Neural progenitor cell (in vitro differentiated cells): Measurements from ENCODE around the gene MYH9. TPM values are rescaled to one million over a fixed set of nuclear protein-coding genes. Genes with fewer than 3 reads are reported as not detected.

Experiments
- DNase-seq: peaks from one replicate; pipeline ENCODE4 v3.0.0-alpha.2; 2016; ENCODE audit warnings: low spot score
- H2AFZ ChIP-seq: fragments of 200-600 bp; sonication (generic); replicated peaks from 2 replicates; pipeline ENCODE4 v1.6.1; 2016; ENCODE audit warnings: antibody characterized with exemption
- H3F3A ChIP-seq: fragments of 200-600 bp; sonication (generic); 2 replicates; pipeline ENCODE4 v1.6.1; 2016; ENCODE audit warnings: antibody characterized with exemption, low read depth
- H3K27ac ChIP-seq: fragments of 200-600 bp; sonication (generic); 2 replicates; pipeline ENCODE4 v1.5.1; 2016; ENCODE audit warnings: mild to moderate bottlenecking
- H3K27me3 ChIP-seq: fragments of 200-600 bp; sonication (generic); 2 replicates; pipeline ENCODE4 v1.6.1; 2016; ENCODE audit warnings: mild to moderate bottlenecking, moderate library complexity
- H3K36me3 ChIP-seq: fragments of 200-600 bp; sonication (generic); 2 replicates; pipeline ENCODE4 v1.5.1; 2016
- H3K4me1 ChIP-seq: fragments of 200-600 bp; sonication (generic); 2 replicates; pipeline ENCODE4 v1.6.1; 2016; ENCODE audit warnings: mixed run types
- H3K4me2 ChIP-seq: fragments of 200-600 bp; sonication (generic); 2 replicates; pipeline ENCODE4 v1.6.1; 2016
- H3K4me3 ChIP-seq: fragments of 200-600 bp; sonication (generic); 2 replicates; pipeline ENCODE4 v1.5.1; 2016
- H3K79me2 ChIP-seq: fragments of 200-600 bp; sonication (generic); 2 replicates; pipeline ENCODE4 v1.6.1; 2016; ENCODE audit warnings: low read depth
- H3K9ac ChIP-seq: fragments of 200-600 bp; sonication (generic); 2 replicates; pipeline ENCODE4 v1.6.1; 2016
- H3K9me3 ChIP-seq: fragments of 200-600 bp; sonication (generic); 2 replicates; pipeline ENCODE4 v1.5.1; 2016; ENCODE audit warnings: low read depth
- H4K20me1 ChIP-seq: fragments of 200-600 bp; sonication (generic); 2 replicates; pipeline ENCODE4 v1.6.1; 2016; ENCODE audit warnings: low read depth
- H3K27ac Mint-ChIP-seq: 3 replicates; pipeline ENCODE4 v1.8.0; 2021; ENCODE audit warnings: mixed read lengths
- H3K27me3 Mint-ChIP-seq: 2 replicates; pipeline ENCODE4 v1.8.0; 2022; ENCODE audit warnings: low read depth, mild to moderate bottlenecking, inconsistent platforms, moderate library complexity, mixed read lengths; ENCODE audit not compliant: insufficient read depth
- H3K36me3 Mint-ChIP-seq: 3 replicates; pipeline ENCODE4 v1.8.0; 2021; ENCODE audit warnings: mixed read lengths
- H3K4me1 Mint-ChIP-seq: 3 replicates; pipeline ENCODE4 v1.8.0; 2021; ENCODE audit warnings: mixed read lengths
- H3K4me3 Mint-ChIP-seq: 3 replicates; pipeline ENCODE4 v1.8.0; 2021; ENCODE audit warnings: mild to moderate bottlenecking, moderate library complexity, mixed read lengths
- H3K9me3 Mint-ChIP-seq: 3 replicates; pipeline ENCODE4 v1.8.0; 2020; ENCODE audit warnings: mixed read lengths
- EZH2 ChIP-seq: fragments of 200-600 bp; sonication (generic); IDR thresholded peaks from 2 replicates; pipeline ENCODE4 v1.6.1; 2017; ENCODE audit warnings: antibody characterized with exemption, mild to moderate bottlenecking, moderate library complexity
- EZH2phosphoT487 ChIP-seq: fragments of 200-600 bp; sonication (generic); IDR thresholded peaks from 2 replicates; pipeline ENCODE4 v1.6.1; 2017; ENCODE audit warnings: antibody characterized with exemption
- total RNA-seq: library from RNA; depleted of rRNA; stranded (reverse); fragments of >200 nt; gene quantifications from 2 replicates; pipeline ENCODE4 v1.2.3, GENCODE V29; 2015; ENCODE audit warnings: low replicate concordance
- TF ChIP-seq, protein P1 (sequence below): fragments of 200-600 bp; sonication (generic); IDR thresholded peaks from 2 replicates; pipeline ENCODE4 v1.5.1; 2017; ENCODE audit warnings: antibody characterized with exemption, mild to moderate bottlenecking

The MYH9 gene
- total RNA-seq, 1 donor from 2014 or later: 77.2 TPM

DNA sequence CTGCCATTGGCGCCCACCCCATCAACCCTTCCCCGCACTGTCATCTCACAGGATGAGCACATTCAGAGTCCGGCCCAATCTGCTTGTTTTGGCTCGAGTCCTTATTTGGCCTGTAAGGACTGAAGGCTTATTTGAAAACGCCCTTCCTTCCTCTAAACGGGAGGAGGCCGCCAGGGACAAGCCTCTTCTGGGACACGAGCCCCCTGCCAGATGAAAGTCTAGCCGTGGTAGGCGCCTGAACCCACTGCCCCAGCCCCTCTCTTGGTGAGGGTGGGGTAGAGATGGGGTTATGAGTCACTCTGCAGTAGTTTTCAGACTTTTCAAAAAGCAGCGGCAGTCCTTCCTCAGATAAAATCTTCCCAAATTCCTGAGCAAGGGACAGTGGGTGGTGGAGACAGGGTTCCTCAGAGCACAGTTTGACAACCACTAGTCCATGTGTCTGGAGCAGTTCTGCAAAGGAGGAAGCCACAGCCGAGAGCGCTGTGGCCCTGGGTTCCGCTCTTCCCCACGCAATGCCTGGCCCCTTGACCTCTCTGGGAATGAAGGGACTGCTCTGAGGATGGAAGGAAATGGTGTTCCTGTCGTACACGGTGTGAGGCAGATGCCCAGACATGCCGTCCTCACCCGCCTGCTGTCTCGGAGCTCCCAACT is 57.0 kb downstream of the MYH9 start:
- Histone ChIP-seq H3K4me1 (peaks cover 53% of the 10 kb centered on the region), H4K20me1 (peaks cover 17% of the 10 kb centered on the region)
- peaks cover 90% of the 10 kb centered on the region for H3K4me1 Mint-ChIP-seq

DNA sequence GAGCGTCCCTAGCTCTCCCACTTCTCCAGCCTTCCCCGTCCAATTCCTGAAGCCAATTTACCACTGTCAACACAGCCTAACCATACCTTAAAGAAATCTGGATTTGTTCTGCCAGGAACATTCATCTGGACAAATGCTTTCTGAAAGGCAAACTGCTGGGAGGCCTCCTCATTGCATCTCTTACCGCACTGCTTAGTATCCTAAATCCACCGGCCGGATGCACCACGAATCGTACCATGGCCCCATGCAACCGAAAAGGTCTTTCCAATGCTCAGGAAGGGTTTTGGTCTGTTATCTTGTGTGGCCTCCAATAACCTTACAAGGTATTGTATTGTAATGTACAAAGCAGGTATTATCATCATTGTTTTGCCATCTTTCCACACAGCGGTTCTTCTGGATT is 57.6 kb downstream of the MYH9 start:
- Mint-ChIP-seq H3K27me3 (peaks cover 8% of the 10 kb centered on the region), H3K36me3 (peaks cover 29% of the 10 kb centered on the region), H3K4me3 (peak overlapping the region; percentile 79), H3K4me1 (peaks cover 85% of the 10 kb centered on the region), H3K27ac (peak overlapping the region; percentile 100), H3K9me3 (no peaks in the 10 kb centered on the region)
- Histone ChIP-seq H2AFZ (no peak overlapping the region), H3K9ac (no peak overlapping the region), H3F3A (peaks cover 33% of the 10 kb centered on the region), H3K36me3 (no peaks in the 10 kb centered on the region), H4K20me1 (peaks cover 11% of the 10 kb centered on the region), H3K4me2 (peak overlapping the region; percentile 25), H3K9me3 (no peaks in the 10 kb centered on the region), H3K27me3 (no peaks in the 10 kb centered on the region), H3K4me3 (no peak overlapping the region), H3K79me2 (peaks cover 60% of the 10 kb centered on the region), H3K4me1 (peaks cover 46% of the 10 kb centered on the region), H3K27ac (peak overlapping the region; percentile 99)
- DNase-seq: no peak
- TF ChIP-seq EZH2phosphoT487: no peak
- TF ChIP-seq EZH2: no peak

More for the DNA sequence above, 57.0 kb downstream of the MYH9 start:
- Histone ChIP-seq H3K36me3 (no peaks in the 10 kb centered on the region), H3K27me3 (no peaks in the 10 kb centered on the region), H3K4me3 (no peak overlapping the region), H3F3A (peaks cover 38% of the 10 kb centered on the region), H3K27ac (peak overlapping the region; percentile 99), H3K79me2 (peaks cover 64% of the 10 kb centered on the region), H3K4me2 (no peak overlapping the region), H3K9ac (no peak overlapping the region), H2AFZ (no peak overlapping the region), H3K9me3 (no peaks in the 10 kb centered on the region)
- Mint-ChIP-seq H3K27ac (peak overlapping the region; percentile 100), H3K4me3 (peak overlapping the region; percentile 35), H3K9me3 (no peaks in the 10 kb centered on the region), H3K36me3 (peaks cover 30% of the 10 kb centered on the region), H3K27me3 (peaks cover 7% of the 10 kb centered on the region)
- DNase-seq: no peak
- TF ChIP-seq EZH2phosphoT487: no peak
- TF ChIP-seq, protein P1, sequence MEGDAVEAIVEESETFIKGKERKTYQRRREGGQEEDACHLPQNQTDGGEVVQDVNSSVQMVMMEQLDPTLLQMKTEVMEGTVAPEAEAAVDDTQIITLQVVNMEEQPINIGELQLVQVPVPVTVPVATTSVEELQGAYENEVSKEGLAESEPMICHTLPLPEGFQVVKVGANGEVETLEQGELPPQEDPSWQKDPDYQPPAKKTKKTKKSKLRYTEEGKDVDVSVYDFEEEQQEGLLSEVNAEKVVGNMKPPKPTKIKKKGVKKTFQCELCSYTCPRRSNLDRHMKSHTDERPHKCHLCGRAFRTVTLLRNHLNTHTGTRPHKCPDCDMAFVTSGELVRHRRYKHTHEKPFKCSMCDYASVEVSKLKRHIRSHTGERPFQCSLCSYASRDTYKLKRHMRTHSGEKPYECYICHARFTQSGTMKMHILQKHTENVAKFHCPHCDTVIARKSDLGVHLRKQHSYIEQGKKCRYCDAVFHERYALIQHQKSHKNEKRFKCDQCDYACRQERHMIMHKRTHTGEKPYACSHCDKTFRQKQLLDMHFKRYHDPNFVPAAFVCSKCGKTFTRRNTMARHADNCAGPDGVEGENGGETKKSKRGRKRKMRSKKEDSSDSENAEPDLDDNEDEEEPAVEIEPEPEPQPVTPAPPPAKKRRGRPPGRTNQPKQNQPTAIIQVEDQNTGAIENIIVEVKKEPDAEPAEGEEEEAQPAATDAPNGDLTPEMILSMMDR: no peak
- TF ChIP-seq EZH2: no peak

DNA sequence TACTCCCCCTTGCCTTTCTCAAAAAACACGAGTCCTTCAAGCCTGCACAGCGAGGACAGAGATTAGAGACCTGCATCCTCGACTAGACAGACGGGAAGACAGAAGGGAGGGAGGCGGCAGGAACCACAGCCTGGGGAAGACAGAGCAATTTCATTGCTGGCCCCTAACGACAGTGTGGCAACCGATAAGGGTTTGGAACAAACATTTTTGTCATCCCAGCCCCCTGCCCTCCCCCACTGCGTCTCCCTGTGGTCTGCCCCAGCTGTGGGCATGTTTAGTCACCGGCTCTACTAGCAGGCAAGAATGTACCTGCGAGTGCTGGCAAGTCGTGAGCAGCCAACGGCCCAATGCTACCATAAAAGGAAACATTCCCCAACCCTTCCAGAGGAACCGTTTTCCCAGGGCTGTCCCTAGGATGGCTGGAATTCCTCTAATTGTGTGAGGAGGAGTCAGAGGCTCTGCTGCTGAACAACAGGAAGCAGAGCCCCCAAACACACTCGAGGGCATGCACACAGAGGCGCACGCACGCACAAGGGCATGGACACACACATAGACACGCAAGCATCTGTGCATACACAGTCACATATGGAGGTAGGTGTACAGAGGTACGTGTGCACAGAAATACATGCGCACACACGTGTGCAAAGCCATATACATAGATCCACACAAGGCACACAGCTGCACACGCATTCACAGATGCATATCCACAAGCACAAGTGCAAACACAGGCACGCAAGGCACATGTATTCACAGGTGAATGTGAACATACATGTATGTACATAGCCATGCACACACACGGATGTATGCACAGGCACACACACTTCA is 58.3 kb downstream of the MYH9 start:
- TF ChIP-seq EZH2phosphoT487 (no peak), EZH2 (no peak)
- TF ChIP-seq, protein P1: no peak
- Mint-ChIP-seq H3K27me3 (peaks cover 8% of the 10 kb centered on the region), H3K4me3 (peak overlapping the region; percentile 79), H3K4me1 (peaks cover 82% of the 10 kb centered on the region), H3K27ac (peak overlapping the region; percentile 100), H3K9me3 (no peaks in the 10 kb centered on the region), H3K36me3 (peaks cover 31% of the 10 kb centered on the region)
- H3K27me3 ChIP-seq: no peaks in the 10 kb centered on the region
- DNase-seq: peak; percentile 93
- no peaks in the 10 kb centered on the region for H3K36me3 ChIP-seq
- H3K4me1 ChIP-seq: peaks cover 41% of the 10 kb centered on the region
- no peak overlapping the region for H2AFZ ChIP-seq
- peak overlapping the region; percentile 47 for H3K9ac ChIP-seq
- H3K9me3 ChIP-seq: no peaks in the 10 kb centered on the region
- peaks cover 60% of the 10 kb centered on the region for H3K79me2 ChIP-seq
- H3K4me3 ChIP-seq: peak overlapping the region; percentile 17
- H3K27ac ChIP-seq: peak overlapping the region; percentile 99
- H4K20me1 ChIP-seq: peaks cover 6% of the 10 kb centered on the region
- peak overlapping the region; percentile 59 for H3K4me2 ChIP-seq
- peaks cover 26% of the 10 kb centered on the region for H3F3A ChIP-seq
